HepG2 (cell line): Measurements from ENCODE around the gene DPM1. TPM values are rescaled to one million over a fixed set of nuclear protein-coding genes. Genes with fewer than 3 reads are reported as not detected.

Source experiments
- BRCA1 ChIP-seq: sonication (generic); formaldehyde crosslinking; IDR thresholded peaks from 2 replicates; pipeline ENCODE4 v1.4.0; 2020; ENCODE audit warnings: missing genetic modification reagents
- GATAD1 ChIP-seq: IDR thresholded peaks from 2 replicates; pipeline ENCODE4 v1.6.1; 2016; ENCODE audit warnings: missing genetic modification reagents, missing compliant biosample characterization
- GZF1 ChIP-seq: sonication (generic); formaldehyde crosslinking; IDR thresholded peaks from 2 replicates; pipeline ENCODE4 v1.5.1; 2020; ENCODE audit warnings: mild to moderate bottlenecking, missing genetic modification reagents
- MEF2D ChIP-seq: sonication (generic); formaldehyde crosslinking; IDR thresholded peaks from 2 replicates; pipeline ENCODE4 v1.5.1; 2020; ENCODE audit warnings: mild to moderate bottlenecking, missing genetic modification reagents
- NFYB ChIP-seq: sonication (generic); formaldehyde crosslinking; IDR thresholded peaks from 2 replicates; pipeline ENCODE4 v1.4.0; 2020; ENCODE audit warnings: missing genetic modification reagents
- PCBP1 ChIP-seq: fragments of 200-400 bp; formaldehyde crosslinking; IDR thresholded peaks from 2 replicates; pipeline ENCODE4 v1.6.1; 2017; ENCODE audit warnings: mild to moderate bottlenecking, low read depth, low read length, borderline replicate concordance
- POLR2AphosphoS5 ChIP-seq: IDR thresholded peaks from 2 replicates; pipeline ENCODE4 v1.6.1; 2012; ENCODE audit warnings: low read depth, low read length
- RBFOX2 ChIP-seq: fragments of 200-400 bp; formaldehyde crosslinking; IDR thresholded peaks from 2 replicates; pipeline ENCODE4 v1.6.1; 2017; ENCODE audit warnings: low read depth, mild to moderate bottlenecking, low read length
- RORA ChIP-seq: sonication (generic); formaldehyde crosslinking; IDR thresholded peaks from 2 replicates; pipeline ENCODE4 v1.5.0; 2020; ENCODE audit warnings: mild to moderate bottlenecking, missing genetic modification reagents, moderate library complexity
- SP5 ChIP-seq: IDR thresholded peaks from 2 replicates; pipeline ENCODE4 v1.6.1; 2016; ENCODE audit warnings: low read depth, borderline replicate concordance
- SSRP1 ChIP-seq: IDR thresholded peaks from 2 replicates; pipeline ENCODE4 v1.6.1; 2016; ENCODE audit warnings: control low read depth
- TAF1 ChIP-seq: sonication (generic); formaldehyde crosslinking; IDR thresholded peaks from 2 replicates; pipeline ENCODE4 v1.4.0; 2020; ENCODE audit warnings: missing genetic modification reagents
- UBTF ChIP-seq: sonication (generic); formaldehyde crosslinking; IDR thresholded peaks from 2 replicates; pipeline ENCODE4 v1.4.0; 2020; ENCODE audit warnings: mild to moderate bottlenecking, missing genetic modification reagents
- XRCC5 ChIP-seq: fragments of 200-400 bp; formaldehyde crosslinking; optimal IDR thresholded peaks from 2 replicates; pipeline ENCODE3; 2017; ENCODE audit warnings: mild to moderate bottlenecking, low read length
- ZBTB3 ChIP-seq: sonication (generic); formaldehyde crosslinking; IDR thresholded peaks from 2 replicates; pipeline ENCODE4 v1.4.0; 2020; ENCODE audit warnings: low read depth, mild to moderate bottlenecking, moderate library complexity, missing genetic modification reagents, borderline replicate concordance
- ZBTB43 ChIP-seq: sonication (generic); formaldehyde crosslinking; conservative IDR thresholded peaks from 2 replicates; pipeline ENCODE4 v1.4.0; 2020; ENCODE audit warnings: missing genetic modification reagents
- ZFP91 ChIP-seq: sonication (generic); formaldehyde crosslinking; IDR thresholded peaks from 2 replicates; pipeline ENCODE4 v1.9.0; 2022; ENCODE audit warnings: missing genetic modification reagents, mild to moderate bottlenecking, borderline replicate concordance
- ZKSCAN5 ChIP-seq: sonication (generic); formaldehyde crosslinking; IDR thresholded peaks from 2 replicates; pipeline ENCODE4 v1.5.1; 2020; ENCODE audit warnings: mild to moderate bottlenecking, missing genetic modification reagents
- ZNF205 ChIP-seq: IDR thresholded peaks from 2 replicates; pipeline ENCODE4 v1.6.1; 2018; ENCODE audit warnings: missing biosample characterization, missing genetic modification reagents
- ZNF264 ChIP-seq: sonication (generic); formaldehyde crosslinking; IDR thresholded peaks from 2 replicates; pipeline ENCODE4 v1.4.0; 2020; ENCODE audit warnings: missing genetic modification reagents
- ZNF382 ChIP-seq: sonication (generic); formaldehyde crosslinking; IDR thresholded peaks from 2 replicates; pipeline ENCODE4 v1.5.0; 2020; ENCODE audit warnings: missing genetic modification reagents, mild to moderate bottlenecking, borderline replicate concordance
- ZNF503 ChIP-seq: sonication (generic); formaldehyde crosslinking; IDR thresholded peaks from 2 replicates; pipeline ENCODE4 v1.4.0; 2020; ENCODE audit warnings: missing genetic modification reagents
- ZNF510 ChIP-seq: sonication (generic); formaldehyde crosslinking; IDR thresholded peaks from 2 replicates; pipeline ENCODE4 v1.4.0; 2020; ENCODE audit warnings: low read depth, mild to moderate bottlenecking, missing genetic modification reagents
- polyA plus RNA-seq, 8 experiments: library from polyadenylated mRNA; depleted of rRNA in 3 of 8; stranded (reverse) in 7 of 8; unstranded in 1 of 8; fragments of >200 nt; fragmentation: Illumina TruSeq in 4 of 8; extraction: Trizol in 4 of 8; gene quantifications; 2 replicates each; pipeline versions ENCODE4 v1.2.1 to v1.2.3, GENCODE V29; 2011 to 2016; ENCODE audit warnings: low read depth in 4 of 8, missing spikeins in 1 of 8, mixed read lengths in 1 of 8; ENCODE audit not compliant: insufficient read depth in 1 of 8
- total RNA-seq, 5 experiments: library from RNA; depleted of rRNA; stranded (reverse); fragments of >200 nt; fragmentation: Illumina TruSeq; extraction: Trizol; gene quantifications; 2 replicates each; pipeline ENCODE4 v1.2.3, GENCODE V29; 2016; ENCODE audit warnings: low read depth in 1 of 5

The DPM1 gene
- total and polyA plus RNA-seq, 2 of the 13 experiments (the other 11 are each of a cell fraction or from before 2014, with no cell fraction given) = 83.2 to 161 TPM

- TF ChIP-seq NFYB (CRISPR knock-in tag) = no peak
- TF ChIP-seq ZNF510 (CRISPR knock-in tag) = peak; percentile 81; the same call in 1 of the 2 replicates
- peak; percentile 99 for TF ChIP-seq SSRP1
- no peak; the same call in 1 of the 2 replicates for TF ChIP-seq RBFOX2
- TF ChIP-seq UBTF (CRISPR knock-in tag) = peak; percentile 87
- peak; percentile 88 for TF ChIP-seq ZFP91 (CRISPR knock-in tag)
- no peak for TF ChIP-seq POLR2AphosphoS5
- TF ChIP-seq ZNF503 (CRISPR knock-in tag) = 0 out of 2 replicates have a peak, but pooled peaks have one; percentile 43
- 0 out of 2 replicates have a peak, but pooled peaks have one; percentile 31 for TF ChIP-seq ZKSCAN5 (CRISPR knock-in tag)
- peak; percentile 84; the same call in 1 of the 2 replicates for TF ChIP-seq MEF2D (CRISPR knock-in tag)
- TF ChIP-seq TAF1 (CRISPR knock-in tag) = peak; percentile 34; the same call in 1 of the 2 replicates
- no peak for TF ChIP-seq RORA (CRISPR knock-in tag)
- peak; percentile 79; the same call in 1 of the 2 replicates for TF ChIP-seq ZNF205 (CRISPR knock-in tag)
- no peak; the same call in 1 of the 2 replicates for TF ChIP-seq ZNF264 (CRISPR knock-in tag)
- TF ChIP-seq GATAD1 = peak; percentile 86
- TF ChIP-seq XRCC5 = peak; percentile 100
- no peak for TF ChIP-seq ZBTB43 (CRISPR knock-in tag)
- TF ChIP-seq BRCA1 (CRISPR knock-in tag) = no peak
- TF ChIP-seq GZF1 (CRISPR knock-in tag) = peak; percentile 93
- no peak for TF ChIP-seq ZNF382 (CRISPR knock-in tag)
- no peak for TF ChIP-seq PCBP1
- peak; percentile 66 for TF ChIP-seq SP5
- 0 out of 2 replicates have a peak, but pooled peaks have one; percentile 46 for TF ChIP-seq ZBTB3 (CRISPR knock-in tag)
These were observed 28.8 kb downstream of the DPM1 start (continued) for GRCh38 chr20:50929299-50930138.
